PC-3 (cell line): Measurements from ENCODE around the gene PLXNA4. TPM values are rescaled to one million over a fixed set of nuclear protein-coding genes. Genes with fewer than 3 reads are reported as not detected.

Source experiments
- ATAC-seq: fragments of 200-7000 bp; cut with Tn5 transposase; 2 replicates; pipeline ENCODE4 v1.9.1; 2020; ENCODE audit warnings: mild to moderate bottlenecking, moderate library complexity
- BruUV-seq: library from RNA; stranded (reverse); fragments of 400-500 nt; replicated peaks from 2 replicates; lab custom pipeline; 2021; lab: Mats Ljungman, UMichigan
- CTCF ChIA-PET: fragments of 300-600 bp; sonication (Branson Sonifier 250); formaldehyde crosslinking; loops from one replicate; lab custom pipeline; 2022; ENCODE audit warnings: antibody characterized with exemption; lab: Charles Lee
- POLR2A ChIA-PET: fragments of 300-600 bp; sonication (Branson Sonifier 250); formaldehyde crosslinking; loops from one replicate; lab custom pipeline; 2022; ENCODE audit warnings: antibody characterized with exemption; ENCODE audit not compliant: unreplicated experiment; lab: Charles Lee
- DNase-seq: peaks from one replicate; pipeline ENCODE4 v3.0.0-alpha.2; 2015
- H2AFZ ChIP-seq: fragments of 300-600 bp; sonication (generic); 2 replicates; pipeline ENCODE4 v1.6.0; 2016; ENCODE audit warnings: antibody characterized with exemption, low read length
- H3F3A ChIP-seq: fragments of 300-600 bp; sonication (generic); one replicate; pipeline ENCODE4 v1.6.0; 2017; ENCODE audit warnings: antibody characterized with exemption, low read length, control low read depth, mild to moderate bottlenecking; ENCODE audit not compliant: unreplicated experiment
- H3K27ac ChIP-seq: fragments of 300-600 bp; sonication (generic); 2 replicates; pipeline ENCODE4 v1.5.1; 2016; ENCODE audit warnings: mild to moderate bottlenecking, low read length
- H3K27me3 ChIP-seq: fragments of 300-600 bp; sonication (generic); 2 replicates; pipeline ENCODE4 v1.6.1; 2016; ENCODE audit warnings: low read length, mixed read lengths
- H3K36me3 ChIP-seq: fragments of 300-600 bp; sonication (generic); 2 replicates; pipeline ENCODE4 v1.6.1; 2016; ENCODE audit warnings: low read depth, mixed run types, low read length, mixed read lengths
- H3K4me1 ChIP-seq: fragments of 300-600 bp; sonication (generic); 2 replicates; pipeline ENCODE4 v1.5.1; 2016; ENCODE audit warnings: low read length; ENCODE audit not compliant: insufficient read depth
- H3K4me2 ChIP-seq: fragments of 300-600 bp; sonication (generic); 2 replicates; pipeline ENCODE4 v1.6.0; 2016; ENCODE audit warnings: low read length
- H3K4me3 ChIP-seq: fragments of 300-600 bp; sonication (generic); 2 replicates; pipeline ENCODE4 v1.5.1; 2016; ENCODE audit warnings: mild to moderate bottlenecking, low read length, mixed read lengths
- H3K79me2 ChIP-seq: fragments of 300-600 bp; sonication (generic); 2 replicates; pipeline ENCODE4 v1.6.1; 2017; ENCODE audit warnings: low read length, mixed read lengths
- H3K9ac ChIP-seq: fragments of 300-600 bp; sonication (generic); 2 replicates; pipeline ENCODE4 v1.6.0; 2016; ENCODE audit warnings: mild to moderate bottlenecking, low read length
- H3K9me2 ChIP-seq: fragments of 300-600 bp; sonication (generic); replicated peaks from 2 replicates; pipeline ENCODE4 v1.6.1; 2016; ENCODE audit warnings: mixed run types, low read length, mixed read lengths
- H3K9me3 ChIP-seq: fragments of 300-600 bp; sonication (generic); 2 replicates; pipeline ENCODE4 v1.6.1; 2016; ENCODE audit warnings: low read length, mixed read lengths
- H4K20me1 ChIP-seq: fragments of 300-600 bp; sonication (generic); 2 replicates; pipeline ENCODE4 v1.6.1; 2016; ENCODE audit warnings: low read length, mixed read lengths
- CTCF ChIP-seq: fragments of 300-600 bp; sonication (generic); conservative IDR thresholded peaks from 2 replicates; pipeline ENCODE4 v1.5.1; 2017; ENCODE audit warnings: antibody characterized with exemption, low read depth, mild to moderate bottlenecking, low read length
- EZH2 ChIP-seq: fragments of 300-600 bp; sonication (generic); IDR thresholded peaks from one replicate; pipeline ENCODE4 v1.6.1; 2017; ENCODE audit warnings: antibody characterized with exemption, mild to moderate bottlenecking, low read length; ENCODE audit not compliant: unreplicated experiment
- EZH2phosphoT487 ChIP-seq: fragments of 300-600 bp; sonication (generic); IDR thresholded peaks from 2 replicates; pipeline ENCODE4 v1.6.1; 2018; ENCODE audit warnings: mild to moderate bottlenecking, antibody characterized with exemption, low read length, borderline replicate concordance
- intact Hi-C: fragments of 100-400 bp; cut with micrococcal nuclease; formaldehyde crosslinking; loops from 2 replicates; pipeline ENCODE4 v1.9.0; 2023
- total RNA-seq: library from RNA; depleted of rRNA; stranded (reverse); fragments of >200 nt; gene quantifications from 2 replicates; pipeline ENCODE4 v1.2.3, GENCODE V29; 2014

PLXNA4 gene
- total RNA-seq, 1 experiment from 2014 or later, result 1.2 TPM

GRCh38 chr7:132469264-132469663 lies 107.0 kb downstream of the PLXNA4 start:
- Histone ChIP-seq H3K9ac (no peak overlapping the region), H3K4me3 (no peak overlapping the region), H3F3A (no peaks in the 10 kb centered on the region), H3K9me3 (no peaks in the 10 kb centered on the region), H3K9me2 (no peaks in the 10 kb centered on the region), H3K4me2 (no peak overlapping the region), H3K27ac (no peak overlapping the region; the same call in 1 of the 2 replicates), H3K27me3 (no peaks in the 10 kb centered on the region), H3K79me2 (no peaks in the 10 kb centered on the region), H3K4me1 (peaks cover 43% of the 10 kb centered on the region), H3K36me3 (no peaks in the 10 kb centered on the region), H4K20me1 (no peaks in the 10 kb centered on the region), H2AFZ (peak overlapping the region; percentile 36; the same call in 1 of the 2 replicates)
- no TSS peak for BruUV-seq
- CTCF ChIA-PET, result interaction anchor here (0.5 kb wide), 1 partner anchor 641 kb away, joined by 3 read pairs; no protein-coding TSS in a partner anchor
- TF ChIP-seq CTCF (no peak), EZH2 (no peak), EZH2phosphoT487 (no peak)
- ATAC-seq (peak; percentile 34), DNase-seq (peak; percentile 61)
- POLR2A ChIA-PET, result no interaction called here
- intact Hi-C loops, result no loop called here

GRCh38 chr7:132466367-132466766 lies 109.9 kb downstream of the PLXNA4 start:
- TF ChIP-seq CTCF (no peak), EZH2 (no peak), EZH2phosphoT487 (no peak)

GRCh38 chr7:132465516-132465915 lies 110.8 kb downstream of the PLXNA4 start:
- intact Hi-C loops, result no loop called here
- BruUV-seq, result no TSS peak
- Histone ChIP-seq H3K4me1 (peaks cover 25% of the 10 kb centered on the region), H3K27ac (no peak overlapping the region), H3K36me3 (no peaks in the 10 kb centered on the region), H2AFZ (no peak overlapping the region), H3K79me2 (no peaks in the 10 kb centered on the region), H3K4me2 (no peak overlapping the region), H3K27me3 (no peaks in the 10 kb centered on the region), H3K4me3 (no peak overlapping the region), H4K20me1 (no peaks in the 10 kb centered on the region), H3K9me3 (no peaks in the 10 kb centered on the region), H3F3A (no peaks in the 10 kb centered on the region), H3K9me2 (no peaks in the 10 kb centered on the region), H3K9ac (no peak overlapping the region)
- TF ChIP-seq EZH2phosphoT487 (no peak), EZH2 (no peak), CTCF (no peak)
- DNase-seq (no peak), ATAC-seq (no peak)
- CTCF ChIA-PET, result no interaction called here
- POLR2A ChIA-PET, result no interaction called here

More at GRCh38 chr7:132466367-132466766, 109.9 kb downstream of the PLXNA4 start:
- Histone ChIP-seq H3K9ac (no peak overlapping the region), H3K4me3 (no peak overlapping the region), H3K4me2 (no peak overlapping the region), H3K79me2 (no peaks in the 10 kb centered on the region), H3K9me2 (no peaks in the 10 kb centered on the region), H3F3A (no peaks in the 10 kb centered on the region), H4K20me1 (no peaks in the 10 kb centered on the region), H3K4me1 (peaks cover 26% of the 10 kb centered on the region), H3K9me3 (no peaks in the 10 kb centered on the region), H3K27ac (no peak overlapping the region), H2AFZ (no peak overlapping the region), H3K36me3 (no peaks in the 10 kb centered on the region), H3K27me3 (no peaks in the 10 kb centered on the region)
- CTCF ChIA-PET, result no interaction called here
- POLR2A ChIA-PET, result no interaction called here
- intact Hi-C loops, result no loop called here
- DNase-seq (no peak), ATAC-seq (no peak)
- no TSS peak for BruUV-seq
